Activated T-helper 1 cell treated with anti-CD3 and anti-CD28 coated beads, Interleukin-12 subunit alpha, Interleukin-12 subunit beta, Interleukin-2, Interleukin-4 antibody, amounts not matched to agents 30 ng/mL and 10 ng/mL and 1 ng/mL, durations not matched to agents 14 hours and 24 hours and 36 hours (primary cell): ENCODE data around the gene SDR39U1. TPM values are rescaled to one million over a fixed set of nuclear protein-coding genes. Genes with fewer than 3 reads are reported as not detected.
"Not testable (repeated sequence)": the region's sequence is repeated elsewhere in the genome, so short reads cannot be mapped to it uniquely, and the experiment has no call there.

Experiments
- DNase-seq: peaks from one replicate; pipeline ENCODE4 v3.0.0; 2021; ENCODE audit warnings: low spot score
- H3K27ac Mint-ChIP-seq: one replicate; pipeline ENCODE4 v1.8.0; 2021; ENCODE audit warnings: mild to moderate bottlenecking, mixed read lengths
- H3K27me3 Mint-ChIP-seq: one replicate; pipeline ENCODE4 v1.8.0; 2022; ENCODE audit warnings: mild to moderate bottlenecking, moderate library complexity, mixed read lengths; ENCODE audit not compliant: insufficient read depth
- H3K36me3 Mint-ChIP-seq: one replicate; pipeline ENCODE4 v1.8.0; 2021; ENCODE audit warnings: low read depth, mixed read lengths
- H3K4me1 Mint-ChIP-seq: one replicate; pipeline ENCODE4 v1.8.0; 2021; ENCODE audit warnings: low read depth, mixed read lengths
- H3K4me3 Mint-ChIP-seq: one replicate; pipeline ENCODE4 v1.8.0; 2021; ENCODE audit warnings: mild to moderate bottlenecking, moderate library complexity, mixed read lengths
- H3K9me3 Mint-ChIP-seq: one replicate; pipeline ENCODE4 v1.8.0; 2021; ENCODE audit warnings: mixed read lengths
- intact Hi-C: fragments of 100-400 bp; cut with micrococcal nuclease; formaldehyde crosslinking; loops from one replicate; pipeline ENCODE4 v1.15.1; 2024
- total RNA-seq: library from RNA; stranded (reverse); gene quantifications from 2 replicates; pipeline ENCODE4 v1.2.3, GENCODE V29; 2022

The SDR39U1 gene
- total RNA-seq: 41.5 and 48.0 TPM in 2 replicates

- H3K36me3 Mint-ChIP-seq: peaks cover 33% of the 10 kb centered on the region
- H3K4me3 Mint-ChIP-seq: peak within 1 kb of the TSS; percentile 92
- no peaks in the 10 kb centered on the region for H3K9me3 Mint-ChIP-seq
- H3K27me3 Mint-ChIP-seq: no peaks in the 10 kb centered on the region
- DNase-seq: peak; percentile 97
- intact Hi-C loops: loop anchor here (1.0 to 5.0 kb wide), 12 partner anchors 11 to 973 kb away; partner anchors contain the start of genes AP1G2, CHMP4A, DCAF11 and GMPR2
- H3K27ac Mint-ChIP-seq: peak within 1 kb of the TSS; percentile 91
- H3K4me1 Mint-ChIP-seq: peaks cover 45% of the 10 kb centered on the region
Observed at GRCh38 chr14:24442240-24443052, at the start of gene SDR39U1. SDR39U1 (minus strand) TSS chr14:24442776; CDS start chr14:24442769, 7 bp downstream.

- H3K36me3 Mint-ChIP-seq, H3K4me3 Mint-ChIP-seq, H3K27ac Mint-ChIP-seq, H3K27me3 Mint-ChIP-seq, H3K4me1 Mint-ChIP-seq, H3K9me3 Mint-ChIP-seq, DNase-seq, intact Hi-C loops: not testable (repeated sequence)
Observed at GRCh38 chr14:24491586-24492408, 49.2 kb upstream of the SDR39U1 start.

GRCh38 chr14:24483604-24484252, 41.2 kb upstream of the SDR39U1 start:
- Mint-ChIP-seq H3K4me3 (no peak overlapping the region), H3K4me1 (peaks cover 22% of the 10 kb centered on the region), H3K27me3 (no peaks in the 10 kb centered on the region), H3K27ac (peak overlapping the region; percentile 21), H3K9me3 (peaks cover 2% of the 10 kb centered on the region), H3K36me3 (no peaks in the 10 kb centered on the region)
- intact Hi-C loops: loop anchor here (5.0 kb wide), 4 partner anchors 124 to 669 kb away; partner anchors contain the start of gene GZMH
- no peak for DNase-seq

- not testable (repeated sequence) for DNase-seq, H3K27me3 Mint-ChIP-seq, H3K4me3 Mint-ChIP-seq, H3K9me3 Mint-ChIP-seq, H3K36me3 Mint-ChIP-seq, H3K27ac Mint-ChIP-seq
- intact Hi-C loops: loop anchor here (5.0 kb wide), 4 partner anchors 124 to 670 kb away; partner anchors contain the start of gene GZMH
- H3K4me1 Mint-ChIP-seq: peaks cover 22% of the 10 kb centered on the region
Observed at GRCh38 chr14:24482699-24483303, 40.2 kb upstream of the SDR39U1 start.

GRCh38 chr14:24481622-24482324, 39.2 kb upstream of the SDR39U1 start:
- H3K27ac Mint-ChIP-seq: peak overlapping the region; percentile 57
- H3K27me3 Mint-ChIP-seq: no peaks in the 10 kb centered on the region
- intact Hi-C loops: loop anchor here (1.0 to 5.0 kb wide), 5 partner anchors 126 to 671 kb away; partner anchors contain the start of gene GZMH
- peak; percentile 34 for DNase-seq
- H3K4me3 Mint-ChIP-seq: peak overlapping the region; percentile 61
- H3K4me1 Mint-ChIP-seq: peaks cover 22% of the 10 kb centered on the region
- H3K9me3 Mint-ChIP-seq: peaks cover 3% of the 10 kb centered on the region
- H3K36me3 Mint-ChIP-seq: no peaks in the 10 kb centered on the region

GRCh38 chr14:24479999-24480398, 37.4 kb upstream of the SDR39U1 start:
- H3K4me3 Mint-ChIP-seq, H3K27ac Mint-ChIP-seq, H3K9me3 Mint-ChIP-seq, H3K36me3 Mint-ChIP-seq, DNase-seq, H3K27me3 Mint-ChIP-seq: not testable (repeated sequence)
- H3K4me1 Mint-ChIP-seq: peaks cover 22% of the 10 kb centered on the region
- intact Hi-C loops: loop anchor here (5.0 kb wide), 4 partner anchors 127 to 672 kb away; partner anchors contain the start of gene GZMH

- H3K4me1 Mint-ChIP-seq: no peaks in the 10 kb centered on the region
- H3K27ac Mint-ChIP-seq: no peak overlapping the region
- no peaks in the 10 kb centered on the region for H3K36me3 Mint-ChIP-seq
- intact Hi-C loops: no loop called here
- DNase-seq: no peak
- H3K27me3 Mint-ChIP-seq: peaks cover 2% of the 10 kb centered on the region
- no peak overlapping the region for H3K4me3 Mint-ChIP-seq
- H3K9me3 Mint-ChIP-seq: peaks cover 13% of the 10 kb centered on the region
Observed at GRCh38 chr14:24475261-24475660, 32.7 kb upstream of the SDR39U1 start.

- no peak overlapping the region for H3K4me3 Mint-ChIP-seq
- no peaks in the 10 kb centered on the region for H3K4me1 Mint-ChIP-seq
- no peaks in the 10 kb centered on the region for H3K36me3 Mint-ChIP-seq
- peaks cover 2% of the 10 kb centered on the region for H3K27me3 Mint-ChIP-seq
- no peak overlapping the region for H3K27ac Mint-ChIP-seq
- no peak for DNase-seq
- peaks cover 10% of the 10 kb centered on the region for H3K9me3 Mint-ChIP-seq
- intact Hi-C loops: no loop called here
Observed at GRCh38 chr14:24473211-24473610, 30.6 kb upstream of the SDR39U1 start.

- H3K27me3 Mint-ChIP-seq, intact Hi-C loops, DNase-seq, H3K27ac Mint-ChIP-seq, H3K4me3 Mint-ChIP-seq, H3K36me3 Mint-ChIP-seq, H3K4me1 Mint-ChIP-seq: not testable (repeated sequence)
- peaks cover 16% of the 10 kb centered on the region for H3K9me3 Mint-ChIP-seq
Observed at GRCh38 chr14:24470450-24470849, 27.9 kb upstream of the SDR39U1 start.

GRCh38 chr14:24465805-24466204, 23.2 kb upstream of the SDR39U1 start:
- DNase-seq: no peak
- Mint-ChIP-seq H3K36me3 (peaks cover 2% of the 10 kb centered on the region), H3K4me3 (no peak overlapping the region), H3K4me1 (peaks cover 6% of the 10 kb centered on the region), H3K27ac (no peak overlapping the region), H3K9me3 (peaks cover 11% of the 10 kb centered on the region), H3K27me3 (peaks cover 2% of the 10 kb centered on the region)
- intact Hi-C loops: no loop called here

- Mint-ChIP-seq H3K4me3 (no peak overlapping the region), H3K36me3 (peaks cover 2% of the 10 kb centered on the region)
- DNase-seq: no peak
Observed at GRCh38 chr14:24465368-24465767, 22.8 kb upstream of the SDR39U1 start.

More at GRCh38 chr14:24465368-24465767, 22.8 kb upstream of the SDR39U1 start:
- Mint-ChIP-seq H3K27ac (no peak overlapping the region), H3K4me1 (peaks cover 6% of the 10 kb centered on the region), H3K27me3 (peaks cover 2% of the 10 kb centered on the region), H3K9me3 (peaks cover 7% of the 10 kb centered on the region)
- intact Hi-C loops: no loop called here
